Prostate gland (tissue), 2 donors: ENCODE data around the gene KRT80. TPM values are rescaled to one million over a fixed set of nuclear protein-coding genes. Genes with fewer than 3 reads are reported as not detected.

Experiments used
- DNase-seq: peaks from one replicate; pipeline ENCODE4 v3.0.0-alpha.2; 2019; ENCODE audit warnings: low spot score
- H3K27ac ChIP-seq, 2 donors: fragments of 200-600 bp; sonication (generic); 2 replicates each; pipeline ENCODE4 v1.5.1; 2017 to 2019
- H3K27me3 ChIP-seq: fragments of 200-600 bp; sonication (generic); replicated peaks from 2 replicates; pipeline ENCODE4 v1.5.1; 2019; ENCODE audit not compliant: insufficient read depth
- H3K36me3 ChIP-seq, 2 donors: fragments of 200-600 bp; sonication (generic); 1 replicate in 1 of 2; 2 replicates in 1 of 2; pipeline versions ENCODE4 v1.5.1 to v1.8.1; 2017 to 2019
- H3K4me1 ChIP-seq: fragments of 200-600 bp; sonication (generic); replicated peaks from 2 replicates; pipeline ENCODE4 v1.5.1; 2019
- H3K4me3 ChIP-seq, 2 donors: fragments of 200-600 bp; sonication (generic); 2 replicates each; pipeline ENCODE4 v1.5.1; 2017 to 2019
- H3K9me3 ChIP-seq: fragments of 200-600 bp; sonication (generic); 2 replicates; pipeline ENCODE4 v1.5.1; 2017
- CTCF ChIP-seq, 4 experiments: fragments of 200-600 bp in 2 of 4; fragments of 450-650 bp in 2 of 4; sonication (generic) in 2 of 4; IDR thresholded peaks; 1 replicate in 3 of 4; 2 replicates in 1 of 4; pipeline ENCODE4 v1.5.1; 2016 to 2019; ENCODE audit warnings: antibody characterized with exemption in 4 of 4, mild to moderate bottlenecking in 2 of 4, moderate library complexity in 2 of 4
- POLR2A ChIP-seq: fragments of 450-650 bp; IDR thresholded peaks from one replicate; pipeline ENCODE4 v1.6.1; 2016; ENCODE audit warnings: antibody characterized with exemption, mild to moderate bottlenecking
- POLR2AphosphoS5 ChIP-seq: sonication (generic); formaldehyde crosslinking; IDR thresholded peaks from one replicate; pipeline ENCODE4 v1.6.1; 2017; ENCODE audit warnings: antibody characterized with exemption
- WGBS: methylation state at CpG from one replicate; pipeline ENCODE4 v1.1.5; 2018; 5-methylcytosine and 5-hydroxymethylcytosine counted together
- intact Hi-C: fragments of 100-400 bp; cut with DNase I; formaldehyde crosslinking; loops from one replicate; pipeline ENCODE4 v1.14.2; 2022
- total RNA-seq, 2 donors: library from RNA; depleted of rRNA; stranded (reverse); fragments of >200 nt; gene quantifications; one replicate each; pipeline ENCODE4 v1.1.0, GENCODE V29; 2016

KRT80 gene
- total RNA-seq, 2 donors from 2014 or later, result 1.9 to 3.7 TPM

DNA sequence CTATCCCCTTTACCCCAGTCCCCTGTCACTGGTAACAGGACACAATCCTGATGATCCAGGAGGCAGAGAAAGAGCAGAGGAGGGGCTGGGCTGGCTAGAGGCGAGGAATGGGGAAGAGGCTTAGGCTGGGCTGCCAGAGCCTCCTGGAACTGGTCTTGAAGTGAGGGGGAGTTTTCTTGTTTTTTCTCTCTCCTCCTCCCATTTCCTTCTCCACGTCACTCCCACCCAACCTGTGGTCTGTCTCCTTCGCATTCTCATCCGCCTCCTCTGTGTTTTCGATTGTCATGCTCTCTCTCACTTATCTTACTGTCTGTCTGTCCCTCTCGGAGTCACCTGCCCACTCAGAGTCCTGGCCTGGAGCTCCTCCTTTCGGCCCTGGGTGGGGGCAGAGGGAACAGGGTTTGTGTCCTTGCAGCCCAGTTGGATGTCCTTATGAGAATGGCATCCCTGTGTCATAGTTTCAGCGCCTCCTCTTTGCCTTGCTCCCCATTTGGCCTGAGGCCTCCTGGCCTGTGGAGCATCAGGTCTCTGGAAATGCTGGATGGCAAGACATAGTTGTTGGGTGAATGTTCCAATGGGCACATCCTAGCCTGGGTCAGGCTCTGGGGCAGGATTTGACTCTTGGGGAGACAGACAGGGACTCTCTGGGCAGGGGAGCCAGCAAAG is 3.4 kb upstream of the KRT80 start:
- Histone ChIP-seq H3K9me3 (no peaks in the 10 kb centered on the region), H3K4me3 (no peak overlapping the region), H3K27ac (no peak overlapping the region), H3K36me3 (no peaks in the 10 kb centered on the region), H3K27me3 (no peaks in the 10 kb centered on the region), H3K4me1 (no peaks in the 10 kb centered on the region)
- no peak for DNase-seq
- TF ChIP-seq POLR2AphosphoS5 (no peak), POLR2A (no peak), CTCF (IDR thresholded peaks at IDR 0.05) (no peak)
- 78% methylated on average over 8 of the region's 8 CpGs for WGBS
- intact Hi-C loops, result no loop called here

GRCh38 chr12:52193991-52194390 is 2.2 kb upstream of the KRT80 start:
- Histone ChIP-seq H3K9me3 (no peaks in the 10 kb centered on the region), H3K27me3 (no peaks in the 10 kb centered on the region), H3K27ac (no peak overlapping the region), H3K4me3 (no peak overlapping the region), H3K4me1 (no peaks in the 10 kb centered on the region), H3K36me3 (no peaks in the 10 kb centered on the region)
- no peak for DNase-seq
- intact Hi-C loops, result no loop called here
- 54% methylated on average over 6 of the region's 6 CpGs for WGBS
- TF ChIP-seq POLR2AphosphoS5, result no peak

DNA sequence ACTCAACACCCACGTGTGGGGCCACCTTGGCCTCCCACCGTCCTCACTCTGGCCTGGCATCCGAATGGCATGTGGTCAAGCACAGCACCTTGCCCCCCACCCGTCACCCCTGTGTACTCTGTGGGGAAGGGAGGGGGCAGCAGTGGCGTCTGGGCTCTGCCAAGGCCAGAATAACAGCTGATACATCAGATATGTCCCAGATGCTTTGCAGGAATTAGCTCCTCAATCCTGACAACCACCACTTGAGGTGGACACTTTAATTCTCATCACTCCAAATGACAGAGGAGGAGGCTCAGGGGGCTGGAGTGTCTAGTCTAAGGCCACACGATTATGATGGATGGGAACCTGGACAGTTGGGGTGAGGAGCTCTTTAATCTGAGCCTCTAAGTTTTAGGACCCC is 1.7 kb upstream of the KRT80 start:
- H3K36me3 ChIP-seq, result no peaks in the 10 kb centered on the region
- WGBS, result 69% methylated on average over 5 of the region's 6 CpGs
- no peak overlapping the region for H3K4me3 ChIP-seq
- TF ChIP-seq POLR2A, result no peak
- no peak for TF ChIP-seq POLR2AphosphoS5
- TF ChIP-seq CTCF (IDR thresholded peaks at IDR 0.05), result no peak
- H3K4me1 ChIP-seq, result no peaks in the 10 kb centered on the region
- H3K27ac ChIP-seq, result no peak overlapping the region
- no peaks in the 10 kb centered on the region for H3K9me3 ChIP-seq
- no peaks in the 10 kb centered on the region for H3K27me3 ChIP-seq
- intact Hi-C loops, result no loop called here
- no peak for DNase-seq

DNA sequence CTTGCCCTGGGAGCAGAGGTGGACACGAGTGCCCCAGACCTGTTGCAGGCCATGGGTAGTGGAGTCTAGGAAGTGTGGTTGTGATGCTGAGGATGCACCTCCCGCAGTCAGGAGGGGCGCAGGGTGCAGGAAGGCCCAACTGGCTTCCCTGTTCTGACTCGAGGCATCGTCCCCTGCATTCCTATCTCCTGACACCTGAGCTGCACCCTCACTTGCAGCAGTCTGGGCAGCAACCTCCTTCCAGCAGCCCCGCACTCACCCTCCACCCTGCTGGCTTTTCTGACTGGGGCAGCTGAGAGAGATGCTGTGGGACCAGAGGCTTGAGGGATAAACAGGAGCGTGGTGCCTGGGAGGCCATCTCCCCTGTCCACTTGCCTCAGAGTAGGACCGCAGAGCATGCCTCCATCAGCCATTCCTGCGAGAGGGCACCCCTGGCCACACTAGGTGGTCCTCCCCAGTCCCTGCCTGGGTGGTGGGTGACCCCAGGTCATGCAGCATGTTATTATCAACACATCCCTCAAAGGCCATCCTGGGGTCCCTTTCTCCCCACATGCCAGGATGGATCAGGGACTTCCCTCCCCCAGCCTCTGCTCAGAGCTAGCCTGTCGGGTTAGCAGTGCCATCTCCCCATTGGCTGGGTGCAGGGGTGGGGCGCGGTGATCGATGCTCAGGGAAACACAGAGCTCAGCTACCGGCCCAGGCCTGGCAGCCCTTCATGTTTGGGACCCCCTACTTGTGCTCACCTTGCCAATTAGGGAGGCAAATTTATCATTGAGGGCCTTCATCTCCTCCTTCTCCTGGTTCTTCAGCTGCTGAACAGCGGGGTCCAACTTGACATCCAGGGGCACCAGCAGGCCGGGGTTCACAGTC is 719 bp downstream of the KRT80 start:
- TF ChIP-seq CTCF (IDR thresholded peaks at IDR 0.05), result no peak
- peak overlapping the region; percentile 61 to 80 for H3K27ac ChIP-seq
- 80% methylated on average over 15 of the region's 16 CpGs for WGBS
- intact Hi-C loops, result no loop called here
- H3K36me3 ChIP-seq, result no peaks in the 10 kb centered on the region
- H3K9me3 ChIP-seq, result no peaks in the 10 kb centered on the region
- H3K27me3 ChIP-seq, result peaks cover 2% of the 10 kb centered on the region
- DNase-seq, result no peak
- no peaks in the 10 kb centered on the region for H3K4me1 ChIP-seq
- H3K4me3 ChIP-seq, result no peak overlapping the region

DNA sequence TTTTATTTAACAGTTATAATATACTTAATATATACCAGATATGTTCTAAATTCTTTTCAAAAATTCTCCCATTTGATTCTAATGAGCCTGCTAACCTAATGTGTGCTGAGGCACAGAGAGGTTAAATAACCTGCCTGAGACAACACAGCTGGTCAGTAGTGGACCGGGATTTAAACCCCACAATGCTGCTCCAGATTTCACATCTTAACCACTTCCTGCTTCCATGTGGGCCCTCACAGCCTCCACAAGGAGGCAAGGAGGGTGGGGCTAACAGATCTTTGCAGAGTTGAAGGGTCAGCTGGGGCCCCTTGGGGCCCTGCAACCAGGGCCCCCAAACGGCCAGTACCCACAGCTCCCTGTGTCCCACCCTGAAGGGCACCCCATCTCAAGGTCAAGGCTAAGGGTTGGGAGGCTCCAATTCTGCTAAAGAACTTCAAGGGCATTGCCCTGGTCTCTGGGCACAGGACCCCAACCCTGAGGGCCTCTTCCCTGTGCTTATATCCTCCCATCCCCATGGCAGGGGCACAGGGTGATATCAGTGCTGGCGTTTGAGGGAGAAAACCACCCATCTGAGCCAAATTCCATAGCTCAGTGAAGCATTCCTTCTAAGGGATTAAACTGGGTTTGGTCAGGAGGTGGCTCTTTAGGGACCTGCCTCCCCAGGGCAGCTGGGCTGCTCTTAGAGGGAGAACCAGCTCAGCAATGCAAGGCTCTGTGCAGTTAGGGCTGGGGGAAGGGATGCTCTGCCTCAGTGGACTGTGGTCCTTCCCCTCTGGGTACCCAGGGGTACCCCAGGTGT is 2.2 kb downstream of the KRT80 start:
- Histone ChIP-seq H3K27me3 (peaks cover 2% of the 10 kb centered on the region), H3K9me3 (no peaks in the 10 kb centered on the region), H3K36me3 (no peaks in the 10 kb centered on the region), H3K4me1 (no peaks in the 10 kb centered on the region), H3K4me3 (no peak overlapping the region), H3K27ac (no peak overlapping the region)
- WGBS, result 62% methylated on average over 3 of the region's 3 CpGs
- no peak for DNase-seq
- intact Hi-C loops, result no loop called here
- no peak for TF ChIP-seq CTCF (IDR thresholded peaks at IDR 0.05)
- no peak for TF ChIP-seq POLR2A
- no peak for TF ChIP-seq POLR2AphosphoS5
